Stomach (tissue), 4 donors: ENCODE data around the gene EHMT1.

Experiments
- CTCF ChIP-seq, 7 experiments: fragments of 450-650 bp in 4 of 7; fragments of 200-600 bp in 3 of 7; sonication (generic) in 3 of 7; IDR thresholded peaks; one replicate each; pipeline ENCODE4 v1.5.1; 2016 to 2019; ENCODE audit warnings: antibody characterized with exemption in 7 of 7, control low read depth in 2 of 7, mild to moderate bottlenecking in 1 of 7
- EP300 ChIP-seq: sonication (generic); formaldehyde crosslinking; IDR thresholded peaks from one replicate; pipeline ENCODE4 v1.6.1; 2017; ENCODE audit warnings: antibody characterized with exemption
- POLR2A ChIP-seq, 4 donors: fragments of 450-650 bp; IDR thresholded peaks; one replicate each; pipeline ENCODE4 v1.6.1; 2016; ENCODE audit warnings: antibody characterized with exemption in 4 of 4, control low read depth in 2 of 4, mild to moderate bottlenecking in 1 of 4, moderate library complexity in 1 of 4
- POLR2AphosphoS5 ChIP-seq, 3 donors: sonication (generic); formaldehyde crosslinking; IDR thresholded peaks; one replicate each; pipeline ENCODE4 v1.6.1; 2016; ENCODE audit warnings: antibody characterized with exemption in 3 of 3

DNA sequence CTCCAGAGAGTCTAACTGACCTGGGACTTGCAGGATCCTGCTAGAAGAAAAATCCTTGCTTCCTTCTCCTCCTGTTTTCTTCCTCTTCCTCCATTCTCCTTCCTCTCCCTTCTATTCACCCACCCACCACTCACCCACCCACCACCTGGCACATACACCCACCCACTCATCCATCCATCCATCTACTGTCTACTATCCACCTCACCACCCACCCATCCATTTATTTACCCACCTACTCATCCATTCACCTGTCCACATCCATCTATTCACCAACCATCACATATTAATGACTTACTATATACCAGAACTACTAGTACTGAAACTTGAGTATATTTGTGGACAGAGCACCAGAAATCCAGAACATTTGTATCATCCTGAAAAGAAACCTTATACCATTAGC lies 49.4 kb downstream of the EHMT1 start:
- TF ChIP-seq CTCF (IDR thresholded peaks at IDR 0.05) (no peak), EP300 (no peak), POLR2A (IDR thresholded peaks at IDR 0.05) (no peak), POLR2AphosphoS5 (IDR thresholded peaks at IDR 0.05) (no peak)
